Transverse colon (tissue), 4 donors: ENCODE data around the gene C1GALT1C1. TPM values are rescaled to one million over a fixed set of nuclear protein-coding genes. Genes with fewer than 3 reads are reported as not detected.
A peak's percentile ranks its signal among the peaks of the same experiment; 100 is the strongest.
"Not testable (repeated sequence)": the region's sequence is repeated elsewhere in the genome, so short reads cannot be mapped to it uniquely, and the experiment has no call there.

ENCODE experiments used
- DNase-seq: peaks from one replicate; pipeline ENCODE4 v3.0.0-alpha.2; 2019
- H3K27ac ChIP-seq, 4 donors: fragments of 200-600 bp; sonication (generic); 2 replicates each; pipeline ENCODE4 v1.5.1; 2016 to 2018; ENCODE audit warnings: inconsistent platforms in 4 of 4
- H3K27me3 ChIP-seq: fragments of 200-600 bp; sonication (generic); 2 replicates; pipeline ENCODE4 v1.5.1; 2017; ENCODE audit warnings: inconsistent platforms
- H3K36me3 ChIP-seq, 4 donors: fragments of 200-600 bp; sonication (generic); 2 replicates each; pipeline ENCODE4 v1.5.1; 2017 to 2019; ENCODE audit warnings: inconsistent platforms in 4 of 4
- H3K4me1 ChIP-seq, 4 donors: fragments of 200-600 bp; sonication (generic); 2 replicates each; pipeline ENCODE4 v1.5.1; 2017 to 2020; ENCODE audit warnings: inconsistent platforms in 4 of 4
- H3K4me3 ChIP-seq, 4 donors: fragments of 200-600 bp; sonication (generic); 1 replicate in 1 of 4; 2 replicates in 3 of 4; pipeline versions ENCODE4 v1.5.1 to v1.6.1; 2017 to 2019; ENCODE audit warnings: inconsistent platforms in 4 of 4
- H3K9me3 ChIP-seq, 2 donors: fragments of 200-600 bp; sonication (generic); 2 replicates each; pipeline ENCODE4 v1.5.1; 2017 to 2019; ENCODE audit warnings: inconsistent platforms in 2 of 2
- EP300 ChIP-seq: sonication (generic); formaldehyde crosslinking; IDR thresholded peaks from one replicate; pipeline ENCODE4 v1.6.1; 2017; ENCODE audit warnings: antibody characterized with exemption, low read depth
- POLR2A ChIP-seq: fragments of 450-650 bp; IDR thresholded peaks from one replicate; pipeline ENCODE4 v1.6.1; 2016; ENCODE audit warnings: antibody characterized with exemption, mild to moderate bottlenecking, moderate library complexity
- POLR2AphosphoS5 ChIP-seq, 3 donors: sonication (generic); formaldehyde crosslinking; IDR thresholded peaks; one replicate each; pipeline ENCODE4 v1.6.1; 2016; ENCODE audit warnings: antibody characterized with exemption in 3 of 3
- WGBS, 2 donors: methylation state at CpG; one replicate each; pipeline ENCODE4 v1.1.5; 2018; ENCODE audit warnings: low coverage in 1 of 2; 5-methylcytosine and 5-hydroxymethylcytosine counted together
- in situ Hi-C, 4 donors: fragments of 200-750 bp; cut with MboI; loops; one replicate each; pipeline versions ENCODE4 v1.15.0 to v1.15.1; 2017; ENCODE audit warnings: low sequenced_read_pairs in 3 of 4, low pct_ligation_motif_present in 1 of 4, low pct_unique_long_range_greater_than_20kb in 1 of 4
- intact Hi-C: fragments of 100-400 bp; cut with DNase I; formaldehyde crosslinking; loops from one replicate; pipeline ENCODE4 v1.15.1; 2023; ENCODE audit warnings: low total_unique reads
- total RNA-seq, 4 donors: library from RNA; depleted of rRNA; stranded (reverse); fragments of >200 nt; gene quantifications; one replicate each; pipeline ENCODE4 v1.1.0, GENCODE V29; 2016
- TF ChIP-seq, protein P1 (sequence below), 5 experiments: fragments of 200-600 bp in 3 of 5; fragments of 450-650 bp in 2 of 5; sonication (generic) in 3 of 5; IDR thresholded peaks; 1 replicate in 2 of 5; 2 replicates in 3 of 5; pipeline ENCODE4 v1.5.1; 2016 to 2017; ENCODE audit warnings: antibody characterized with exemption in 5 of 5, inconsistent platforms in 3 of 5, mild to moderate bottlenecking in 2 of 5, moderate library complexity in 1 of 5

C1GALT1C1 gene
- total RNA-seq, 4 donors from 2014 or later, result 3.6 to 34.6 (median 18.5) TPM

DNA sequence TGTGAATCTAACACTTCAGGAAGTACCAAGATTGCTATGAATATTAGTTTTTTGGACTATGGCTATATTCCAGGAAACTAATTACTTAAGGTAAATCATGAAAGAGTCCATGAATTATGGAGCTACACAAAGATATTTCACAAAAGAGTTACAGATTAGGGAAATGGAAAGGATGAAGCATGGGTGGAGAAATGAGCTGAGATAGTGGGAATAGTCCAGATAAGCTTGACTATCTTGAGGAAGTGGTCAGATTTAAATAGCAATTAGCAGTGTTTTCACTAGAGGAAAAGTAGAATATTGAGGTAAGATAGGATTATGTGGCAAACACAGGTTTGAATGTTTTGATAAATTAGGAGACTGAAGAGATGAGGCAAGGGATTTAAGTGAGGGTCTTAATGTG lies 42.1 kb upstream of the C1GALT1C1 start:
- no peak overlapping the region for H3K27ac ChIP-seq
- intact Hi-C loops, result no loop called here
- in situ Hi-C loops, result loop anchor here in 1 of 4 donors (25.0 kb wide), 1 partner anchor 160 kb away; no protein-coding TSS in a partner anchor
- H3K4me3 ChIP-seq, result no peak overlapping the region
- DNase-seq, result no peak
- no peaks in the 10 kb centered on the region for H3K27me3 ChIP-seq
- no peaks in the 10 kb centered on the region for H3K36me3 ChIP-seq
- H3K4me1 ChIP-seq, result no peaks in the 10 kb centered on the region
- no peaks in the 10 kb centered on the region for H3K9me3 ChIP-seq
- TF ChIP-seq POLR2A, result no peak
- no peak for TF ChIP-seq POLR2AphosphoS5 (IDR thresholded peaks at IDR 0.05)

DNA sequence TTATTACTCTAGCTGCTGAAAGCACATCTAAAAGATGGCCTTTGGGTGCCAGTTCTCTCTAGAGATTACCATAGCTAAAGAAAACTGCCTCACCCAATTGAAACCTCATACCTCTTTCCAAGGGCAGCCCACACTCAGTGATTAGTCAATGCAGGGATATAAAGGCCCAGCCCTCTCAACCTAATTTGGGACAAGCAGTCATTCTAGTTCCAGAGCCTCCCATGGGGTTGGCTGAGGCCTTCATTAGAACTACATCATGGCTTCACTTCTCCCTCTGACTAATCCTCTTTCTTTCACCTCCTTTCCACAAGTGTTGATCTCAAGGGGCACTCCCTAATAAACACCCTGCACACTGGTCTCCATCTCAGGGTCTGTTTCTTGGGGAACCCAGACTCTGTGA lies 38.5 kb upstream of the C1GALT1C1 start:
- Histone ChIP-seq H3K4me1 (no peaks in the 10 kb centered on the region), H3K27me3 (no peaks in the 10 kb centered on the region), H3K36me3 (no peaks in the 10 kb centered on the region), H3K4me3 (no peak overlapping the region), H3K27ac (no peak overlapping the region), H3K9me3 (no peaks in the 10 kb centered on the region)
- DNase-seq, result no peak
- in situ Hi-C loops (loop anchor here in 3 of 4 donors (10.0 to 25.0 kb wide), 2 partner anchors 156 to 164 kb away; no protein-coding TSS in a partner anchor), intact Hi-C loops (no loop called here)
- TF ChIP-seq, protein P1, sequence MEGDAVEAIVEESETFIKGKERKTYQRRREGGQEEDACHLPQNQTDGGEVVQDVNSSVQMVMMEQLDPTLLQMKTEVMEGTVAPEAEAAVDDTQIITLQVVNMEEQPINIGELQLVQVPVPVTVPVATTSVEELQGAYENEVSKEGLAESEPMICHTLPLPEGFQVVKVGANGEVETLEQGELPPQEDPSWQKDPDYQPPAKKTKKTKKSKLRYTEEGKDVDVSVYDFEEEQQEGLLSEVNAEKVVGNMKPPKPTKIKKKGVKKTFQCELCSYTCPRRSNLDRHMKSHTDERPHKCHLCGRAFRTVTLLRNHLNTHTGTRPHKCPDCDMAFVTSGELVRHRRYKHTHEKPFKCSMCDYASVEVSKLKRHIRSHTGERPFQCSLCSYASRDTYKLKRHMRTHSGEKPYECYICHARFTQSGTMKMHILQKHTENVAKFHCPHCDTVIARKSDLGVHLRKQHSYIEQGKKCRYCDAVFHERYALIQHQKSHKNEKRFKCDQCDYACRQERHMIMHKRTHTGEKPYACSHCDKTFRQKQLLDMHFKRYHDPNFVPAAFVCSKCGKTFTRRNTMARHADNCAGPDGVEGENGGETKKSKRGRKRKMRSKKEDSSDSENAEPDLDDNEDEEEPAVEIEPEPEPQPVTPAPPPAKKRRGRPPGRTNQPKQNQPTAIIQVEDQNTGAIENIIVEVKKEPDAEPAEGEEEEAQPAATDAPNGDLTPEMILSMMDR (IDR thresholded peaks at IDR 0.05), result no peak
- TF ChIP-seq EP300, result no peak
- TF ChIP-seq POLR2A, result no peak
- no peak for TF ChIP-seq POLR2AphosphoS5 (IDR thresholded peaks at IDR 0.05)

DNA sequence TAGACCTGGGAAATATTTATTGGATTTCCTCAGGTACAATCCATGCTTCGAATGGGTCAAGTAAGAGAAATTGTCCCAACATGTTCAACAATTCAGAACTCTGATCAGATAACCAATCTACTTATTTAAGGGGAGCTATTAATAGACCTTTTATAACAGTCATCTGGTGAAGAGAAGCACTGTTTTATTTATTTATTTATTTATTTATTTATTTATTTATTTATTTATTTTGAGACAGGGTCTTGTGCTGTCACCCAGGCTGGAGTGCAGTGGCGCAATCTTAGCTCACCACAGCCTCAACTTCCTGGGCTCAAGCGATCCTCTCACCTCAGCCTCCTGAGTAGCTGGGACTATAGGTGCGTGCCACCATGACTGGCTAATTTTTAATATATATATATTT lies 34.7 kb upstream of the C1GALT1C1 start:
- intact Hi-C loops, H3K27me3 ChIP-seq, DNase-seq, H3K9me3 ChIP-seq, H3K4me3 ChIP-seq, H3K36me3 ChIP-seq, H3K27ac ChIP-seq, H3K4me1 ChIP-seq: not testable (repeated sequence)
- 93% methylated on average over 4 of the region's 4 CpGs; no CpG with 5 or more reads in 1 of the 2 donors for WGBS, 2 donors
- in situ Hi-C loops, result loop anchor here in 3 of 4 donors (10.0 to 25.0 kb wide), 2 partner anchors 152 to 160 kb away; no protein-coding TSS in a partner anchor

DNA sequence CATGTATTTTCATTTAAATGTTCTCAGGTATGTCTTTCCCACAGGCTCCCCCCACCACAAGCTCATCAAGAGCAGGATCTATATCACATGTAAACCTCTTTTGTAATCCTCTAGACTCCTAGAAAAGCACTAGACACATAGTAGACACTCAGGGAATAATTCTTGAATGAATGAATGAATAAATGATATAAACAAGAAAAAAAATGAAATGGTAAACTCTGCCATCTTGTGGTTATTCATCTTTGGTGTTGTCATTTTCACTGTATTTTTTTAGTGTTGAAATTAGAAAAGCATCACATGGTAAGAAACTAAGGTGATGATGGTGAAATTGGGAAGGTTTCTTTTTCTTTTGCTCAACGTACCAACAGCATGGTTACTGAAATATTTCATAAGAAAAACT lies 34.2 kb upstream of the C1GALT1C1 start:
- Histone ChIP-seq H3K27ac (no peak overlapping the region), H3K36me3 (no peaks in the 10 kb centered on the region), H3K27me3 (no peaks in the 10 kb centered on the region), H3K4me3 (no peak overlapping the region), H3K9me3 (no peaks in the 10 kb centered on the region), H3K4me1 (no peaks in the 10 kb centered on the region)
- intact Hi-C loops, result no loop called here
- 48 to 56% methylated on average over 1 of the region's 1 CpG for WGBS, 2 donors
- DNase-seq, result no peak
- in situ Hi-C loops, result loop anchor here in 3 of 4 donors (10.0 to 25.0 kb wide), 2 partner anchors 152 to 159 kb away; no protein-coding TSS in a partner anchor
- no peak for TF ChIP-seq POLR2A
- TF ChIP-seq, protein P1 (IDR thresholded peaks at IDR 0.05), result peak; percentile 10 to 39 (median 25)

DNA sequence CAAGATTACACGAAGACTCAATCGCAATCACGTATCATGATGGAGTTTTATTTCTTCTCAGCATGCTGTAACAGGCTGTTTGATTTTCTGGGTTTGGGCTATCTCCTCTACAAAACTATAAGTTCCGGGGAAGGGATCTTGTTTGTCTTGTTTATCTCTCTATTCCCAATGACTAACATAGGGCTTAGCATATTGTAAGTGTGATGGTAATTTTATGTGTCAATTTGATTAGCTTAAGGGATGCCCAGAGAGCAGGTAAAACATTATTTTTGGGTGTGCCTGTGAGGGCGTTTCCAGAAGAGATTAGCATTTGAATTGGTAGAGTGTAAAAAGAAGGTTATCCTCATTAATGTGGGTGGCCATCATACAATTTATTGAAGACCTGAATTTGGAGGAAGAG lies 32.8 kb upstream of the C1GALT1C1 start:
- in situ Hi-C loops, result loop anchor here in 3 of 4 donors (10.0 to 25.0 kb wide), 2 partner anchors 150 to 158 kb away; no protein-coding TSS in a partner anchor
- WGBS, 2 donors, result 75 to 83% methylated on average over 4 to 5 of the region's 5 CpGs
- Histone ChIP-seq H3K27ac (no peak overlapping the region), H3K36me3 (no peaks in the 10 kb centered on the region), H3K4me1 (no peaks in the 10 kb centered on the region), H3K4me3 (no peak overlapping the region), H3K9me3 (no peaks in the 10 kb centered on the region), H3K27me3 (no peaks in the 10 kb centered on the region)
- intact Hi-C loops, result no loop called here
- no peak for DNase-seq
- TF ChIP-seq POLR2AphosphoS5 (IDR thresholded peaks at IDR 0.05), result no peak
- TF ChIP-seq, protein P1 (IDR thresholded peaks at IDR 0.05), result no peak
- no peak for TF ChIP-seq POLR2A
- no peak for TF ChIP-seq EP300
